ENCODE results near the gene OR51B2. TPM values are rescaled to one million over a fixed set of nuclear protein-coding genes. Genes with fewer than 3 reads are reported as not detected.
"Not testable (repeated sequence)": the region's sequence is repeated elsewhere in the genome, so short reads cannot be mapped to it uniquely, and the experiment has no call there.

The OR51B2 gene
- total RNA-seq, 6 donors from 2014 or later = 1.2 TPM; not detected in 5

DNA sequence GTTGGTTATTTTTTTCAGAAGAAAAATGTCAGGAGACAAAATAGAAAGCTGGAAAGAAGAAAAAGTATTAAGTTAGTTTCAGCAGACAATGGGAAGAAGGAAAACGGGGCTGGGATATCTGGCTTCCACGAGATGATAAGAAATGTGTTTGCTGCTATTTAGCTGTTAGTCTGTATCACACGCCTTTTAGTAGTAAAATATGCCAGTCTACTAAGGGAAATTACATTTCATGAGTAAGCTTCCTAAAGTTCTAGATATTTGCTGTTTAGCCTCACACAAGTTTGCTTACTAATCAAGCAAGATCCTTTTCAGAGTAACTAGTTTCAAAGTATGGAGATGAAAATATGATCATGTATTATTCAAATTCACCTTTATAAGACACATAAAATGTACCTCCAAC, 23.8 kb downstream of the OR51B2 start:
- DNase-seq (no peak), ATAC-seq (ENCODE audit: low FRiP score in 2 of 2) (no peak)
- Histone ChIP-seq H3K27ac (no peak overlapping the region), H3K27me3 (no peaks in the 10 kb centered on the region), H3K9me3 (no peaks in the 10 kb centered on the region), H3K4me3 (no peak overlapping the region), H3K36me3 (no peaks in the 10 kb centered on the region), H3K4me1 (no peaks in the 10 kb centered on the region)
- TF ChIP-seq EP300 (IDR thresholded peaks at IDR 0.05) = no peak
- TF ChIP-seq POLR2AphosphoS5 (IDR thresholded peaks at IDR 0.05) = no peak
- TF ChIP-seq, protein P1, sequence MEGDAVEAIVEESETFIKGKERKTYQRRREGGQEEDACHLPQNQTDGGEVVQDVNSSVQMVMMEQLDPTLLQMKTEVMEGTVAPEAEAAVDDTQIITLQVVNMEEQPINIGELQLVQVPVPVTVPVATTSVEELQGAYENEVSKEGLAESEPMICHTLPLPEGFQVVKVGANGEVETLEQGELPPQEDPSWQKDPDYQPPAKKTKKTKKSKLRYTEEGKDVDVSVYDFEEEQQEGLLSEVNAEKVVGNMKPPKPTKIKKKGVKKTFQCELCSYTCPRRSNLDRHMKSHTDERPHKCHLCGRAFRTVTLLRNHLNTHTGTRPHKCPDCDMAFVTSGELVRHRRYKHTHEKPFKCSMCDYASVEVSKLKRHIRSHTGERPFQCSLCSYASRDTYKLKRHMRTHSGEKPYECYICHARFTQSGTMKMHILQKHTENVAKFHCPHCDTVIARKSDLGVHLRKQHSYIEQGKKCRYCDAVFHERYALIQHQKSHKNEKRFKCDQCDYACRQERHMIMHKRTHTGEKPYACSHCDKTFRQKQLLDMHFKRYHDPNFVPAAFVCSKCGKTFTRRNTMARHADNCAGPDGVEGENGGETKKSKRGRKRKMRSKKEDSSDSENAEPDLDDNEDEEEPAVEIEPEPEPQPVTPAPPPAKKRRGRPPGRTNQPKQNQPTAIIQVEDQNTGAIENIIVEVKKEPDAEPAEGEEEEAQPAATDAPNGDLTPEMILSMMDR (IDR thresholded peaks at IDR 0.05) = no peak
- no peak for TF ChIP-seq POLR2A (IDR thresholded peaks at IDR 0.05)
- WGBS, 2 donors = 69 to 73% methylated on average over 3 of the region's 3 CpGs

DNA sequence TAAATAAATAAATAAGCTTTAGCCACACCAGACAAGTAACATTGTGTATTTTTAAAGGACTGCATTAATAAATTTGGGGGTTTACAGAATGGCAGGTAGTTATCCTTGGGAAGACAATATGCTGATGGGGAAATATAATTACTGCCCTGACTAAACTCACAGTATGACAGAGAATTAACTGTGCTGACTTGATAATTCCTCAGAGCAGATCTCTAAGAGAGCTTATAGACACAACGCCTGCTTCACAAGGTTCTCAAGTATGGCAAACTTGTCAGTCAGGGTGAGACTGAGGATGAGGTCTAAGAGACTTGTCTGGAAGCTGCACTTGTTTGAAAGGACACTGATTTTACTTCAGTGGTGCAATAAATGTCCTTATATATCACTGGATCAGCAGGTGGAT, 25.6 kb downstream of the OR51B2 start:
- no peaks in the 10 kb centered on the region for H3K27me3 ChIP-seq
- no peaks in the 10 kb centered on the region for H3K9me3 ChIP-seq
- H3K36me3 ChIP-seq = no peaks in the 10 kb centered on the region
- H3K4me3 ChIP-seq = no peak overlapping the region
- H3K27ac ChIP-seq = no peak overlapping the region
- TF ChIP-seq, protein P1 (IDR thresholded peaks at IDR 0.05) = no peak
- TF ChIP-seq EP300 (IDR thresholded peaks at IDR 0.05) (no peak), POLR2A (IDR thresholded peaks at IDR 0.05) (no peak), POLR2AphosphoS5 (IDR thresholded peaks at IDR 0.05) (no peak)
- no peaks in the 10 kb centered on the region for H3K4me1 ChIP-seq
- ATAC-seq (ENCODE audit: low FRiP score in 2 of 2) (no peak), DNase-seq (no peak)
- 0 to 86% methylated on average over 1 of the region's 1 CpG for WGBS, 2 donors

DNA sequence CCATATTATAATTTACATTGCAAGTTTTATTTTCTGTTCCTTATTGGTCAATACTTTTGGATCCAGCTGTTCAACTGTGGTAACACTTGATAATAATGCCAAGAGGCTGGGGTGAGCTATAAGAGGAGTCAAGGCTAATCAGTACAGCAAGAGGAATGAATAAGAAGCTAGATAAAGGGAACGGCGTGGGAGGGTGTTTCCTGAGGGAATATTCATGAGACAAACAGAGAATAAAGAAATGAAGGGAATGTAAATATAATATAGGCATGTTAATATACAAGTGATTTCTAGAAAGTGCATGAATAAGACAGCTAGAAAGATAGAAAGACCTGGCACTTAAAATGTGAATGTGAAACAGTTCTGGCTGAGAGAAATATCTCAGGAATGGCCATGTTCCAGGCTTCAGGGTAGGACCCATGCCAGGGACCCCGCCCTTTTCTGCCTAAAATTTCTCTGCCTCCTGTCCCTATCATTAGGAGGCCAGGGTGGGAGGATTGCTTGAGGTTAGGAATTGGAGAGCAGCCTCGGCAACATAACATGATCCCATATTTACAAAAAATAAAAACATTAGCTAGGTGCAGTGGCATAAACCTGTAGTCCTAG, 26.3 kb downstream of the OR51B2 start:
- Histone ChIP-seq H3K4me1 (no peaks in the 10 kb centered on the region), H3K4me3 (no peak overlapping the region), H3K9me3 (no peaks in the 10 kb centered on the region), H3K36me3 (no peaks in the 10 kb centered on the region), H3K27ac (no peak overlapping the region), H3K27me3 (no peaks in the 10 kb centered on the region)
- DNase-seq (no peak), ATAC-seq (ENCODE audit: low FRiP score in 2 of 2) (no peak)
- TF ChIP-seq, protein P1 (IDR thresholded peaks at IDR 0.05) = no peak
- TF ChIP-seq POLR2AphosphoS5 (IDR thresholded peaks at IDR 0.05) (no peak), EP300 (IDR thresholded peaks at IDR 0.05) (no peak), POLR2A (IDR thresholded peaks at IDR 0.05) (no peak)
- WGBS, 2 donors = 57 to 69% methylated on average over 4 of the region's 4 CpGs

DNA sequence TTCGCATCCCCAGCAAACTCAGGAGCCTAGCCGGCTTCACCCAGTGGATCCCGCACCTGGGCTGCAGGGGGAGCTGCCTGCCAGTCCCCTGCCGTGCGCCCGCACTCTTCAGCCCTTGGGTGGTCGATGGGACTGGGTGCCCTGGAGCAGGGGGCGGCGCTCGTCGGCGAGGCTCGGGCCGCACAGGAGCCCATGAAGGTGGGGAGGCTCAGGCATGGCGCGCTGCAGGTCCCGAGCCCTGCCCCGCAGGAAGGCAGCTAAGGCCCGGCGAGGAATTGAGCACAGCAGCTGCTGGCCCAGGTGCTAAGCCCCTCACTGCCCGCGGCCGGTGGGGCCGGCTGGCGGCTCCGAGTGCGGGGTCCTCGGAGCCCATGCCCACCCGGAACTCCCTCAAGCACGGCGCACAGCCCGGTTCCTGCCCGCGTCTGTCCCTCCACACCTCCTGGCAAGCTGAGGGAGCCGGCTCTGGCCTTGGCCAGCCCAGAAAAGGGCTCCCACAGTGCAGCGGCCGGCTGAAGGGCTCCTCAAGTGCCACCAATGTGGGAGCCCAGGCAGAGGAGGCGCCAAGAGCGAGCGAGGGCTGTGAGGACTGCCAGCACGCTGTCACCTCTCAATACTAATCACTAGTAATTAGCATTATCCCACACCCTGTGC, 29.6 kb downstream of the OR51B2 start:
- H3K4me1 ChIP-seq; ATAC-seq (ENCODE audit: low FRiP score in 2 of 2); H3K36me3 ChIP-seq; H3K4me3 ChIP-seq; H3K27ac ChIP-seq; H3K9me3 ChIP-seq; H3K27me3 ChIP-seq: not testable (repeated sequence)
- DNase-seq = peak in 1 of 2 donors; percentile 67
- 96 to 97% methylated on average over 13 to 39 of the region's 41 CpGs for WGBS, 2 donors

DNA sequence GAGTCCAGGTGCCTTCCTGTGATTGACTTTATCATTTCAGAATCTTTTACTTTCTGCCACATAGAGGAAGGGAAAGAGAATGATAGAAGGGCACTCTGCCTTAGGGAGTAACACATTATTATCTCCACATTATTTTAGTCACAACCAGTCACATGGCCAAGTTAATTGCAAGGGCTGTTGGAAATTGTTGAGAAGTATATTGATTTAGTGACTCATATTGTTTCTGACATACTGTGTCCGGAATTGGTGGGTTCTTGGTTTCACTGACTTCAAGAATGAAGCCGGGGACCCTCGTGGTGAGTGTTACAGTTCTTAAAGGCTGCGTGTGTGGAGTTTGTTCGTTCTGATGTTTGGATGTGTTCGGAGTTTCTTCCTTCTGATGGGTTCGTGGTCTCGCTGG, 31.1 kb downstream of the OR51B2 start:
- no peaks in the 10 kb centered on the region for H3K36me3 ChIP-seq
- no peak overlapping the region for H3K27ac ChIP-seq
- 92% methylated on average over 8 of the region's 8 CpGs for WGBS, 2 donors
- H3K9me3 ChIP-seq = no peaks in the 10 kb centered on the region
- no peak for TF ChIP-seq POLR2A (IDR thresholded peaks at IDR 0.05)
- no peak for TF ChIP-seq EP300 (IDR thresholded peaks at IDR 0.05)
- TF ChIP-seq POLR2AphosphoS5 (IDR thresholded peaks at IDR 0.05) = no peak
- TF ChIP-seq, protein P1 (IDR thresholded peaks at IDR 0.05) = no peak
- no peak overlapping the region for H3K4me3 ChIP-seq
- ATAC-seq (ENCODE audit: low FRiP score in 2 of 2) (no peak), DNase-seq (no peak)
- H3K27me3 ChIP-seq = no peaks in the 10 kb centered on the region
- no peaks in the 10 kb centered on the region for H3K4me1 ChIP-seq
